Measurements from ENCODE around the gene CNKSR2.

The CNKSR2 gene

GRCh38 chrX:21400408-21401121 lies 26.3 kb downstream of the CNKSR2 start:
- TF ChIP-seq GATA2 (IDR thresholded peaks at IDR 0.05; ENCODE audit: low read depth, low read length) (no peak), GATA3 (IDR thresholded peaks at IDR 0.05; ENCODE audit: low read depth, low read length) (no peak)

GRCh38 chrX:21408307-21408706 lies 34.1 kb downstream of the CNKSR2 start:
- no peak for TF ChIP-seq GATA3 (IDR thresholded peaks at IDR 0.05; ENCODE audit: low read depth, low read length)
- no peak for TF ChIP-seq GATA2 (IDR thresholded peaks at IDR 0.05; ENCODE audit: low read depth, low read length)

DNA sequence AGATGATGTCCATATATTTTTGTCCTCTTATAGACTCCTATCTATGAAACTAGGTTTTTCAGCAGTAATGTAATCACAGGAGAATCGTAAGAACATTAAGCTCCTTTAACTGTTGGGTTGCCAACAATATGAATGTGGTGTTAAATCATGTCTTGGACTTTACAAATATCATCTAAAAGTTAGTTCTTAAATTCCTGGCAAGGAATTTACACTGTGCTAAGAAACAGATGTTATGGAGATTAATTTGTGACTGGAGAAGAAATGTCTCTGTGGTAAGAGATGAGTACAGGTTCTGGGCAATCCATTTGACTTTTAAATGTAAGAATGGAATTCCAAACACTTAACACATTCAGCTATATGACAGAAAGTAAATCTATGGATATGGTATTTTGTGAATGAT lies 34.6 kb downstream of the CNKSR2 start:
- TF ChIP-seq GATA2 (IDR thresholded peaks at IDR 0.05; ENCODE audit: low read depth, low read length): no peak
- TF ChIP-seq GATA3 (IDR thresholded peaks at IDR 0.05; ENCODE audit: low read depth, low read length): no peak

GRCh38 chrX:21412029-21412428 lies 37.8 kb downstream of the CNKSR2 start:
- TF ChIP-seq GATA3 (IDR thresholded peaks at IDR 0.05; ENCODE audit: low read depth, low read length) (no peak), GATA2 (IDR thresholded peaks at IDR 0.05; ENCODE audit: low read depth, low read length) (no peak)

DNA sequence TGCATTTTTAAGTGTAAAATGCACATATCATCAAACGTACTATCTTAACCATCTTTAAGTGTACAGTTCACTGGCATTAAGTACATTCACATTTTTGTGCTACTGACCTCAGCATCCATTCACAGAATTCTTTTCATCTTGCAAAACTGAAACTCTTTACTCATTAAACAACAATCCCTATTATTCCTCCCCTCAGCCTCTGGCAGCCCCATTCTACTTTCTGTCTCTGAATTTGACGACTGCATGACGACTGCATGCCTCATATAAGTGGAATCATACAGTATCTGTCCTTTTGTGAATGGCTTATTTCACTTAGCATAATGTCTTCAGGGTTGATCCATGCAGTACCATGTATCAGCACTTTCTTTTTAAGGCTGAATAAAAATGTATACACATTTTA lies 38.7 kb downstream of the CNKSR2 start:
- TF ChIP-seq GATA3 (IDR thresholded peaks at IDR 0.05; ENCODE audit: low read depth, low read length) (no peak), GATA2 (IDR thresholded peaks at IDR 0.05; ENCODE audit: low read depth, low read length) (no peak)

- TF ChIP-seq GATA3 (IDR thresholded peaks at IDR 0.05; ENCODE audit: low read depth, low read length) (no peak), GATA2 (IDR thresholded peaks at IDR 0.05; ENCODE audit: low read depth, low read length) (no peak)
Measured at GRCh38 chrX:21427086-21427485, 52.9 kb downstream of the CNKSR2 start.

GRCh38 chrX:21437036-21437435 lies 62.8 kb downstream of the CNKSR2 start:
- TF ChIP-seq GATA2 (IDR thresholded peaks at IDR 0.05; ENCODE audit: low read depth, low read length) (no peak), GATA3 (IDR thresholded peaks at IDR 0.05; ENCODE audit: low read depth, low read length) (no peak)

- TF ChIP-seq GATA3 (IDR thresholded peaks at IDR 0.05; ENCODE audit: low read depth, low read length): no peak
- no peak for TF ChIP-seq GATA2 (IDR thresholded peaks at IDR 0.05; ENCODE audit: low read depth, low read length)
Measured at GRCh38 chrX:21438792-21439191, 64.6 kb downstream of the CNKSR2 start.

DNA sequence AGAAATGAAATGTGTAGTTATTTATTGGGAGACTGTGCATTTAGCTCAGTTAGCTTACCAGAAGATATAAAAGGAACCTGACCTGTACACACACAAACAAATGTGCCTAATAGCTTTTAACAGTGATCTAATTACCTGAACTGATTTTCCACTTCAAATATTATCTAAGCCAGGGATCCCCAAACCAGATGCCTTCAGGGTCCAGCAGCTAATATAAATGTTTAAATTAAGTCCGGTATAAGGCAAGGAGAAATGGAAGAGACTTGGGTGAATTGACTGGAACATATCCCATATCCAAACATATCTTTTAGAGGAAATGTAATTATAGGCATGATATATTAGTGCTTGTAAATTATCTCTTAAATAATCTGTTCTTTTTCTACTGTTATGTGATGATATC lies 66.7 kb downstream of the CNKSR2 start:
- peak; percentile 60; the same call in 1 of the 2 replicates for TF ChIP-seq GATA3 (IDR thresholded peaks at IDR 0.05; ENCODE audit: low read depth, low read length)
- peak; percentile 16; the same call in 1 of the 2 replicates for TF ChIP-seq GATA2 (IDR thresholded peaks at IDR 0.05; ENCODE audit: low read depth, low read length)

GRCh38 chrX:21457718-21458117 lies 83.5 kb downstream of the CNKSR2 start:
- TF ChIP-seq GATA3 (IDR thresholded peaks at IDR 0.05; ENCODE audit: low read depth, low read length): no peak

DNA sequence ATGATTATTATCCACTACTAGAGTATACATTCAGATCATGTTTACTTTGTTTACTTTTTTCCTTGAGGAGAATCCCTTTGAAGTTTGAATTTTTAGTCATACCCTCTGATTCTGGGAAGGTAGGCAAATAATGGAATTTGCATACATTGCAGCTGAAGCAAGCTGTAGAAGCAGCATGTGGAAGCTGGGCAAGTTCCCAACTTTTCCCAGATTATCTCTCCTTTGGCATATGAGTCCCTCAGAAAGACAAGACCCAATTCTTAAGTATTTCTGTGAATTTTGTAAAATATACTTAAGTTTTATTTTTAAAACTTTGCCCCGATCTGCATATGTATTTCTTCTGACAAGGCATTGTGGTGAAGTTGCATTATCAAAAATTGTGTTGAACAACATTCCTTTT lies 94.9 kb downstream of the CNKSR2 start:
- TF ChIP-seq GATA2 (IDR thresholded peaks at IDR 0.05; ENCODE audit: low read depth, low read length) (no peak), GATA3 (IDR thresholded peaks at IDR 0.05; ENCODE audit: low read depth, low read length) (no peak)

- TF ChIP-seq GATA3 (IDR thresholded peaks at IDR 0.05; ENCODE audit: low read depth, low read length): no peak
- TF ChIP-seq GATA2 (IDR thresholded peaks at IDR 0.05; ENCODE audit: low read depth, low read length): no peak
Measured at GRCh38 chrX:21476909-21477308, 102.7 kb downstream of the CNKSR2 start.

- TF ChIP-seq GATA3 (IDR thresholded peaks at IDR 0.05; ENCODE audit: low read depth, low read length) (no peak), GATA2 (IDR thresholded peaks at IDR 0.05; ENCODE audit: low read depth, low read length) (no peak)
Measured at GRCh38 chrX:21479695-21480270, 105.6 kb downstream of the CNKSR2 start.

GRCh38 chrX:21481761-21482160 lies 107.5 kb downstream of the CNKSR2 start:
- TF ChIP-seq GATA3 (IDR thresholded peaks at IDR 0.05; ENCODE audit: low read depth, low read length) (no peak), GATA2 (IDR thresholded peaks at IDR 0.05; ENCODE audit: low read depth, low read length) (no peak)

DNA sequence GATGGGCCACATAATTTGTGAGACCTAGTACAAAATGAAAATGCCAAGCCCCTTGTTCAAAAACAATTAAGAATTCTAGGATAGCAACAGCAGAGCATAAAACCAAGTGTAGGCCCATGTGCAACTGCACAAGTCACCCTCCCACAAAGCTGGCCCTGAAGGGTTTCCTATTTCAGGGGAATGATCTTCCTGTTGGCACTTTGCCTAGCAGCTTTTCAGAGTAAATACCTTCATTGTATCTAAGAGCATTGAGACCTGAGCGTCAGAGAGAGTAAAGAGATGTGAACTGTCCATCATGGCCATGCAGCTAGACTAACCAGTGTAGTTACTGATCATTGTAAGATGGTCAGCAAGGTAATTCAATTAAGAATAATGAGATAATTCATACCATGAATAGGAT lies 113.6 kb downstream of the CNKSR2 start:
- TF ChIP-seq GATA3 (IDR thresholded peaks at IDR 0.05; ENCODE audit: low read depth, low read length) (no peak), GATA2 (IDR thresholded peaks at IDR 0.05; ENCODE audit: low read depth, low read length) (no peak)
